Muscle layer of colon (tissue), 2 donors: ENCODE measurements around the gene DNM1L.
"Not testable (repeated sequence)": the region's sequence is repeated elsewhere in the genome, so short reads cannot be mapped to it uniquely, and the experiment has no call there.

Experiments
- H3K27ac ChIP-seq: one replicate; pipeline ENCODE4 v1.7.0; 2013; ENCODE audit warnings: low read depth, mild to moderate bottlenecking, low read length, moderate library complexity
- H3K27me3 ChIP-seq, 2 donors: one replicate each; pipeline ENCODE4 v1.7.0; 2013; ENCODE audit warnings: low read length in 2 of 2, mild to moderate bottlenecking in 2 of 2; ENCODE audit not compliant: insufficient read depth in 2 of 2, control insufficient read depth in 1 of 2
- H3K36me3 ChIP-seq: one replicate; pipeline ENCODE4 v1.7.0; 2013; ENCODE audit warnings: mild to moderate bottlenecking, low read length; ENCODE audit not compliant: insufficient read depth
- H3K4me1 ChIP-seq: one replicate; pipeline ENCODE4 v1.7.0; 2013; ENCODE audit warnings: mild to moderate bottlenecking, low read length; ENCODE audit not compliant: insufficient read depth
- H3K4me3 ChIP-seq, 2 donors: one replicate each; pipeline ENCODE4 v1.7.0; 2013; ENCODE audit warnings: low read length in 2 of 2, low read depth in 1 of 2, mild to moderate bottlenecking in 1 of 2, moderate library complexity in 1 of 2
- H3K9ac ChIP-seq: one replicate; pipeline ENCODE4 v1.7.0; 2013; ENCODE audit warnings: low read length
- H3K9me3 ChIP-seq: one replicate; pipeline ENCODE4 v1.7.0; 2013; ENCODE audit warnings: mild to moderate bottlenecking, low read length
- donor health status: abdominal sarcoma.
- donor health status: Adenocarcinoma of cecum.

The DNM1L gene

GRCh38 chr12:32698285-32698684 is 19.2 kb downstream of the DNM1L start:
- Histone ChIP-seq H3K9me3 (no peaks in the 10 kb centered on the region), H3K36me3 (peaks cover 8% of the 10 kb centered on the region), H3K27ac (no peak overlapping the region), H3K4me1 (no peaks in the 10 kb centered on the region), H3K27me3 (no peaks in the 10 kb centered on the region), H3K9ac (no peak overlapping the region), H3K4me3 (no peak overlapping the region)

GRCh38 chr12:32699437-32699836 is 20.3 kb downstream of the DNM1L start:
- H3K27ac ChIP-seq, H3K4me1 ChIP-seq, H3K9me3 ChIP-seq, H3K9ac ChIP-seq, H3K4me3 ChIP-seq, H3K36me3 ChIP-seq, H3K27me3 ChIP-seq: not testable (repeated sequence)

- no peak overlapping the region for H3K4me3 ChIP-seq
- H3K9ac ChIP-seq, result no peak overlapping the region
- H3K27ac ChIP-seq, result no peak overlapping the region
- no peaks in the 10 kb centered on the region for H3K9me3 ChIP-seq
- H3K36me3 ChIP-seq, result peaks cover 4% of the 10 kb centered on the region
- H3K4me1 ChIP-seq, result no peaks in the 10 kb centered on the region
- no peaks in the 10 kb centered on the region for H3K27me3 ChIP-seq
Measured at GRCh38 chr12:32702473-32702872, 23.4 kb downstream of the DNM1L start.

- Histone ChIP-seq H3K9ac (no peak overlapping the region), H3K27me3 (no peaks in the 10 kb centered on the region), H3K36me3 (peaks cover 4% of the 10 kb centered on the region), H3K4me1 (no peaks in the 10 kb centered on the region), H3K27ac (no peak overlapping the region), H3K4me3 (no peak overlapping the region), H3K9me3 (no peaks in the 10 kb centered on the region)
Measured at GRCh38 chr12:32702946-32703345, 23.8 kb downstream of the DNM1L start.

GRCh38 chr12:32705783-32706182 is 26.7 kb downstream of the DNM1L start:
- H3K36me3 ChIP-seq, result peaks cover 4% of the 10 kb centered on the region
- no peaks in the 10 kb centered on the region for H3K4me1 ChIP-seq
- H3K27ac ChIP-seq, result no peak overlapping the region
- no peak overlapping the region for H3K9ac ChIP-seq
- H3K4me3 ChIP-seq, result no peak overlapping the region
- no peaks in the 10 kb centered on the region for H3K27me3 ChIP-seq
- no peaks in the 10 kb centered on the region for H3K9me3 ChIP-seq

- Histone ChIP-seq H3K9me3 (no peaks in the 10 kb centered on the region), H3K9ac (no peak overlapping the region), H3K27me3 (no peaks in the 10 kb centered on the region), H3K36me3 (peaks cover 10% of the 10 kb centered on the region), H3K4me3 (no peak overlapping the region), H3K4me1 (no peaks in the 10 kb centered on the region), H3K27ac (no peak overlapping the region)
Measured at GRCh38 chr12:32706335-32707024, 27.4 kb downstream of the DNM1L start.

- H3K27ac ChIP-seq, result no peak overlapping the region
- H3K4me3 ChIP-seq, result no peak overlapping the region
- H3K9me3 ChIP-seq, result no peaks in the 10 kb centered on the region
- peaks cover 15% of the 10 kb centered on the region for H3K36me3 ChIP-seq
- no peak overlapping the region for H3K9ac ChIP-seq
- no peaks in the 10 kb centered on the region for H3K4me1 ChIP-seq
- no peaks in the 10 kb centered on the region for H3K27me3 ChIP-seq
Measured at GRCh38 chr12:32708926-32709325, 29.8 kb downstream of the DNM1L start.

- H3K9me3 ChIP-seq, result no peaks in the 10 kb centered on the region
- H3K27ac ChIP-seq, result no peak overlapping the region
- H3K27me3 ChIP-seq, result no peaks in the 10 kb centered on the region
- no peak overlapping the region for H3K4me3 ChIP-seq
- peaks cover 19% of the 10 kb centered on the region for H3K36me3 ChIP-seq
- H3K9ac ChIP-seq, result no peak overlapping the region
- no peaks in the 10 kb centered on the region for H3K4me1 ChIP-seq
Measured at GRCh38 chr12:32714772-32715171, 35.7 kb downstream of the DNM1L start.

- peaks cover 6% of the 10 kb centered on the region for H3K36me3 ChIP-seq
- H3K27me3 ChIP-seq, result no peaks in the 10 kb centered on the region
- no peak overlapping the region for H3K4me3 ChIP-seq
- H3K9ac ChIP-seq, result no peak overlapping the region
- no peaks in the 10 kb centered on the region for H3K9me3 ChIP-seq
- H3K27ac ChIP-seq, result no peak overlapping the region
- no peaks in the 10 kb centered on the region for H3K4me1 ChIP-seq
Measured at GRCh38 chr12:32718926-32719325, 39.8 kb downstream of the DNM1L start.

GRCh38 chr12:32725308-32725707 is 46.2 kb downstream of the DNM1L start:
- H3K4me1 ChIP-seq, H3K4me3 ChIP-seq, H3K27ac ChIP-seq, H3K9ac ChIP-seq, H3K27me3 ChIP-seq, H3K9me3 ChIP-seq: not testable (repeated sequence)
- H3K36me3 ChIP-seq, result peaks cover 26% of the 10 kb centered on the region

- no peak overlapping the region for H3K27ac ChIP-seq
- H3K9me3 ChIP-seq, result no peaks in the 10 kb centered on the region
- peaks cover 28% of the 10 kb centered on the region for H3K36me3 ChIP-seq
- H3K4me1 ChIP-seq, result no peaks in the 10 kb centered on the region
- no peak overlapping the region for H3K9ac ChIP-seq
- H3K27me3 ChIP-seq, result no peaks in the 10 kb centered on the region
- H3K4me3 ChIP-seq, result no peak overlapping the region
Measured at GRCh38 chr12:32726286-32726685, 47.2 kb downstream of the DNM1L start.

- no peak overlapping the region for H3K4me3 ChIP-seq
- peaks cover 37% of the 10 kb centered on the region for H3K36me3 ChIP-seq
- no peaks in the 10 kb centered on the region for H3K4me1 ChIP-seq
- H3K9me3 ChIP-seq, result no peaks in the 10 kb centered on the region
- no peaks in the 10 kb centered on the region for H3K27me3 ChIP-seq
- H3K9ac ChIP-seq, result no peak overlapping the region
- H3K27ac ChIP-seq, result no peak overlapping the region
Measured at GRCh38 chr12:32727237-32727636, 48.1 kb downstream of the DNM1L start.
